ENCODE results near the gene SLC1A2.

DNA sequence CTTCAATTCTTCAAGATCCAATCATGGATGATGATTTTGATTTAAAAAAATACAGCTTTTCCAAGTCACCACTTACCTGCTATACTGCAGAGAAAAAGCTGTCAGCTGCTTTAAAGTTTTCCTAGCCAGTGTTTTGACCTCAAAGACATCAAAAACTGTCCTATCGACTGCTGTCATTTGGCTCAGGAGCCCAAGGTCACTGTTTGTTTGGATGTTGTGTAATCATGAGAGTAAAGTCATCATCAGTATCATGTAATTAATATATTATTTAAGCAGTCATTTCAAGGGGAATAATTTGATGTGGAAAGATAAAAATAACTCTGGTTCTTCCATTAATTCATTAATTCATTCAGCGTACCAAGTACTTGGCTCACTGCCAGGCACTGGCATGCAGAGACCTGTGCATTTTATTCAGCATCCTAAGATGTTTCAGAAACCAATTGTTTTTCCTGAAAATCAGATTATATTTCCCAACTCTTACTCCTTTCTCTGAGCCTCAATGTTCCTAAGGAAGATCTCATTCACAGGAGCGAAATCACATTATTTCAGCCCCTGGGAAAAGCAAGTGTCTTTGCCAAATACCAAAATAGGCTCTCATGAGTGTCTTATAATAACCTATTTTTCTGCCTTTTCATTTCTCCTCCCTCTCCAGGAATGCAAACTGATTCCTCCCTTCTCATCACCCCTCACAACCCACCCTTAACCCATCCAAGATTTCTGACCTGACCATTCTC, 59.9 kb downstream of the SLC1A2 start:
- TF ChIP-seq, protein P1, sequence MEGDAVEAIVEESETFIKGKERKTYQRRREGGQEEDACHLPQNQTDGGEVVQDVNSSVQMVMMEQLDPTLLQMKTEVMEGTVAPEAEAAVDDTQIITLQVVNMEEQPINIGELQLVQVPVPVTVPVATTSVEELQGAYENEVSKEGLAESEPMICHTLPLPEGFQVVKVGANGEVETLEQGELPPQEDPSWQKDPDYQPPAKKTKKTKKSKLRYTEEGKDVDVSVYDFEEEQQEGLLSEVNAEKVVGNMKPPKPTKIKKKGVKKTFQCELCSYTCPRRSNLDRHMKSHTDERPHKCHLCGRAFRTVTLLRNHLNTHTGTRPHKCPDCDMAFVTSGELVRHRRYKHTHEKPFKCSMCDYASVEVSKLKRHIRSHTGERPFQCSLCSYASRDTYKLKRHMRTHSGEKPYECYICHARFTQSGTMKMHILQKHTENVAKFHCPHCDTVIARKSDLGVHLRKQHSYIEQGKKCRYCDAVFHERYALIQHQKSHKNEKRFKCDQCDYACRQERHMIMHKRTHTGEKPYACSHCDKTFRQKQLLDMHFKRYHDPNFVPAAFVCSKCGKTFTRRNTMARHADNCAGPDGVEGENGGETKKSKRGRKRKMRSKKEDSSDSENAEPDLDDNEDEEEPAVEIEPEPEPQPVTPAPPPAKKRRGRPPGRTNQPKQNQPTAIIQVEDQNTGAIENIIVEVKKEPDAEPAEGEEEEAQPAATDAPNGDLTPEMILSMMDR (IDR thresholded peaks at IDR 0.05; ENCODE audit: insufficient read depth, low read length, poor library complexity, severe bottlenecking), result no peak
- no peak for TF ChIP-seq EZH2phosphoT487 (conservative IDR thresholded peaks at IDR 0.05; ENCODE audit: low read length)
